Measurements from ENCODE around the gene CXCL14. TPM values are rescaled to one million over a fixed set of nuclear protein-coding genes. Genes with fewer than 3 reads are reported as not detected.

CXCL14 gene
- polyA plus RNA-seq, 1 of the 3 experiments (the other 2 are of a cell fraction): 0.05 TPM

DNA sequence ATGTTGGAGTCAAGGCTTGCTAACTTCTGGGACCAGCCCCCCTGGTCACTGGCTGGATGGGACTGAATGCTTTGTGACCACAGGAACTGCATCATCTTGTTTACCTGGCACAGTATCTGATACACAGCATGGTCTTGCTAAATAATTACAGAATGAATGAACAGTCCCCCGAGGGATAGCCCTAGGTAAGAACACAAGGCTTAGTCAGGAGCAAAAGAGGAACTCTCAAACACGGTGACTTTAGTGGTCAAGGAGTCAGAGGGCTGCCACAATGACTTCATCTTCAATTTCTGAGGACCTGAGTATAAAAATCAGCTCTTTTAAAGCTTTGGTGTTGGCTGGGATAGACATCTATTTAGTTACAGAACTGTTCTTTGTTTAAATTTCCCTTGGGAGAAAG, 15.1 kb upstream of the CXCL14 start:
- H3K27me3 ChIP-seq (ENCODE audit: insufficient read depth): peaks cover 21% of the 10 kb centered on the region
- ChIA-PET POLR2A (no interaction called here), CTCF (interaction anchor here (0.8 to 1.7 kb wide), 3 partner anchors 42 to 236 kb away, joined by 3 to 4 read pairs (median 3); no protein-coding TSS in a partner anchor)
- no peaks in the 10 kb centered on the region for H3F3A ChIP-seq (replicated peaks; ENCODE audit: insufficient read depth)
- no peaks in the 10 kb centered on the region for H3K36me3 ChIP-seq (replicated peaks in 1 of 2; ENCODE audit: control insufficient read depth in 1 of 2, insufficient read depth in 2 of 2, low read length in 1 of 2)
- H3K79me2 ChIP-seq (ENCODE audit: insufficient read depth): no peaks in the 10 kb centered on the region
- no peak overlapping the region for H2AFZ ChIP-seq (ENCODE audit: low read depth)
- H3K4me3 ChIP-seq (ENCODE audit: low read depth in 2 of 2, low read length in 1 of 2): no peak overlapping the region
- no peak for TF ChIP-seq NRF1 (IDR thresholded peaks at IDR 0.05; ENCODE audit: low read depth, low read length)
- TF ChIP-seq ELF1 (IDR thresholded peaks at IDR 0.05): no peak
- TF ChIP-seq POLR2AphosphoS5 (IDR thresholded peaks at IDR 0.05; ENCODE audit: low read depth, low read length): no peak
- TF ChIP-seq FOXJ3 (CRISPR knock-in tag; IDR thresholded peaks at IDR 0.05): no peak
- no peak for TF ChIP-seq GABPA (IDR thresholded peaks at IDR 0.05; ENCODE audit: low read depth)
- TF ChIP-seq, protein P1, sequence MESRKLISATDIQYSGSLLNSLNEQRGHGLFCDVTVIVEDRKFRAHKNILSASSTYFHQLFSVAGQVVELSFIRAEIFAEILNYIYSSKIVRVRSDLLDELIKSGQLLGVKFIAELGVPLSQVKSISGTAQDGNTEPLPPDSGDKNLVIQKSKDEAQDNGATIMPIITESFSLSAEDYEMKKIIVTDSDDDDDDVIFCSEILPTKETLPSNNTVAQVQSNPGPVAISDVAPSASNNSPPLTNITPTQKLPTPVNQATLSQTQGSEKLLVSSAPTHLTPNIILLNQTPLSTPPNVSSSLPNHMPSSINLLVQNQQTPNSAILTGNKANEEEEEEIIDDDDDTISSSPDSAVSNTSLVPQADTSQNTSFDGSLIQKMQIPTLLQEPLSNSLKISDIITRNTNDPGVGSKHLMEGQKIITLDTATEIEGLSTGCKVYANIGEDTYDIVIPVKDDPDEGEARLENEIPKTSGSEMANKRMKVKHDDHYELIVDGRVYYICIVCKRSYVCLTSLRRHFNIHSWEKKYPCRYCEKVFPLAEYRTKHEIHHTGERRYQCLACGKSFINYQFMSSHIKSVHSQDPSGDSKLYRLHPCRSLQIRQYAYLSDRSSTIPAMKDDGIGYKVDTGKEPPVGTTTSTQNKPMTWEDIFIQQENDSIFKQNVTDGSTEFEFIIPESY (IDR thresholded peaks at IDR 0.05; ENCODE audit: borderline replicate concordance, low read depth): no peak
- TF ChIP-seq, protein P2, sequence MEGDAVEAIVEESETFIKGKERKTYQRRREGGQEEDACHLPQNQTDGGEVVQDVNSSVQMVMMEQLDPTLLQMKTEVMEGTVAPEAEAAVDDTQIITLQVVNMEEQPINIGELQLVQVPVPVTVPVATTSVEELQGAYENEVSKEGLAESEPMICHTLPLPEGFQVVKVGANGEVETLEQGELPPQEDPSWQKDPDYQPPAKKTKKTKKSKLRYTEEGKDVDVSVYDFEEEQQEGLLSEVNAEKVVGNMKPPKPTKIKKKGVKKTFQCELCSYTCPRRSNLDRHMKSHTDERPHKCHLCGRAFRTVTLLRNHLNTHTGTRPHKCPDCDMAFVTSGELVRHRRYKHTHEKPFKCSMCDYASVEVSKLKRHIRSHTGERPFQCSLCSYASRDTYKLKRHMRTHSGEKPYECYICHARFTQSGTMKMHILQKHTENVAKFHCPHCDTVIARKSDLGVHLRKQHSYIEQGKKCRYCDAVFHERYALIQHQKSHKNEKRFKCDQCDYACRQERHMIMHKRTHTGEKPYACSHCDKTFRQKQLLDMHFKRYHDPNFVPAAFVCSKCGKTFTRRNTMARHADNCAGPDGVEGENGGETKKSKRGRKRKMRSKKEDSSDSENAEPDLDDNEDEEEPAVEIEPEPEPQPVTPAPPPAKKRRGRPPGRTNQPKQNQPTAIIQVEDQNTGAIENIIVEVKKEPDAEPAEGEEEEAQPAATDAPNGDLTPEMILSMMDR (IDR thresholded peaks at IDR 0.05): no peak
- no peak for TF ChIP-seq EZH2phosphoT487 (IDR thresholded peaks at IDR 0.05; ENCODE audit: borderline replicate concordance, low read depth)
- TF ChIP-seq, protein P3, sequence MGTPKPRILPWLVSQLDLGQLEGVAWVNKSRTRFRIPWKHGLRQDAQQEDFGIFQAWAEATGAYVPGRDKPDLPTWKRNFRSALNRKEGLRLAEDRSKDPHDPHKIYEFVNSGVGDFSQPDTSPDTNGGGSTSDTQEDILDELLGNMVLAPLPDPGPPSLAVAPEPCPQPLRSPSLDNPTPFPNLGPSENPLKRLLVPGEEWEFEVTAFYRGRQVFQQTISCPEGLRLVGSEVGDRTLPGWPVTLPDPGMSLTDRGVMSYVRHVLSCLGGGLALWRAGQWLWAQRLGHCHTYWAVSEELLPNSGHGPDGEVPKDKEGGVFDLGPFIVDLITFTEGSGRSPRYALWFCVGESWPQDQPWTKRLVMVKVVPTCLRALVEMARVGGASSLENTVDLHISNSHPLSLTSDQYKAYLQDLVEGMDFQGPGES (IDR thresholded peaks at IDR 0.05; ENCODE audit: low read depth, low read length): no peak
- no peak for TF ChIP-seq JUND (IDR thresholded peaks at IDR 0.05)
- no peak for TF ChIP-seq RCOR1 (IDR thresholded peaks at IDR 0.05; ENCODE audit: low read length)
- TF ChIP-seq YY1 (IDR thresholded peaks at IDR 0.05; ENCODE audit: low read depth): no peak
- TF ChIP-seq, protein P4, sequence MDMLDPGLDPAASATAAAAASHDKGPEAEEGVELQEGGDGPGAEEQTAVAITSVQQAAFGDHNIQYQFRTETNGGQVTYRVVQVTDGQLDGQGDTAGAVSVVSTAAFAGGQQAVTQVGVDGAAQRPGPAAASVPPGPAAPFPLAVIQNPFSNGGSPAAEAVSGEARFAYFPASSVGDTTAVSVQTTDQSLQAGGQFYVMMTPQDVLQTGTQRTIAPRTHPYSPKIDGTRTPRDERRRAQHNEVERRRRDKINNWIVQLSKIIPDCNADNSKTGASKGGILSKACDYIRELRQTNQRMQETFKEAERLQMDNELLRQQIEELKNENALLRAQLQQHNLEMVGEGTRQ (IDR thresholded peaks at IDR 0.05; ENCODE audit: borderline replicate concordance, low read depth, low read length): no peak
- TF ChIP-seq, protein P5, sequence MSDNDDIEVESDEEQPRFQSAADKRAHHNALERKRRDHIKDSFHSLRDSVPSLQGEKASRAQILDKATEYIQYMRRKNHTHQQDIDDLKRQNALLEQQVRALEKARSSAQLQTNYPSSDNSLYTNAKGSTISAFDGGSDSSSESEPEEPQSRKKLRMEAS (IDR thresholded peaks at IDR 0.05; ENCODE audit: low read depth): no peak
- H3K27ac ChIP-seq (ENCODE audit: low read depth in 2 of 2, low read length in 1 of 2): no peak overlapping the region
- H3K9me3 ChIP-seq: no peaks in the 10 kb centered on the region
- no peak for DNase-seq
- H3K9ac ChIP-seq: no peak overlapping the region
- H3K9me2 ChIP-seq: no peaks in the 10 kb centered on the region
- H3K4me1 ChIP-seq (ENCODE audit: control insufficient read depth in 1 of 2, insufficient read depth in 2 of 2, low read depth in 1 of 2, low read length in 1 of 2): no peaks in the 10 kb centered on the region; a peak in 1 of 4 replicates
- no peak overlapping the region for H3K4me2 ChIP-seq
- H4K20me1 ChIP-seq (ENCODE audit: insufficient read depth): no peaks in the 10 kb centered on the region
- WGBS (ENCODE audit: low lambda C conversion rate): 3% methylated on average over 2 of the region's 2 CpGs
